ENCODE results near the gene GAN. TPM values are rescaled to one million over a fixed set of nuclear protein-coding genes. Genes with fewer than 3 reads are reported as not detected.
A peak's percentile ranks its signal among the peaks of the same experiment; 100 is the strongest.

The GAN gene, protein sequence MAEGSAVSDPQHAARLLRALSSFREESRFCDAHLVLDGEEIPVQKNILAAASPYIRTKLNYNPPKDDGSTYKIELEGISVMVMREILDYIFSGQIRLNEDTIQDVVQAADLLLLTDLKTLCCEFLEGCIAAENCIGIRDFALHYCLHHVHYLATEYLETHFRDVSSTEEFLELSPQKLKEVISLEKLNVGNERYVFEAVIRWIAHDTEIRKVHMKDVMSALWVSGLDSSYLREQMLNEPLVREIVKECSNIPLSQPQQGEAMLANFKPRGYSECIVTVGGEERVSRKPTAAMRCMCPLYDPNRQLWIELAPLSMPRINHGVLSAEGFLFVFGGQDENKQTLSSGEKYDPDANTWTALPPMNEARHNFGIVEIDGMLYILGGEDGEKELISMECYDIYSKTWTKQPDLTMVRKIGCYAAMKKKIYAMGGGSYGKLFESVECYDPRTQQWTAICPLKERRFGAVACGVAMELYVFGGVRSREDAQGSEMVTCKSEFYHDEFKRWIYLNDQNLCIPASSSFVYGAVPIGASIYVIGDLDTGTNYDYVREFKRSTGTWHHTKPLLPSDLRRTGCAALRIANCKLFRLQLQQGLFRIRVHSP
- 1 to 10 TPM; 1.3 to 2.8 (median 2.0) TPM for polyA plus RNA-seq

DNA sequence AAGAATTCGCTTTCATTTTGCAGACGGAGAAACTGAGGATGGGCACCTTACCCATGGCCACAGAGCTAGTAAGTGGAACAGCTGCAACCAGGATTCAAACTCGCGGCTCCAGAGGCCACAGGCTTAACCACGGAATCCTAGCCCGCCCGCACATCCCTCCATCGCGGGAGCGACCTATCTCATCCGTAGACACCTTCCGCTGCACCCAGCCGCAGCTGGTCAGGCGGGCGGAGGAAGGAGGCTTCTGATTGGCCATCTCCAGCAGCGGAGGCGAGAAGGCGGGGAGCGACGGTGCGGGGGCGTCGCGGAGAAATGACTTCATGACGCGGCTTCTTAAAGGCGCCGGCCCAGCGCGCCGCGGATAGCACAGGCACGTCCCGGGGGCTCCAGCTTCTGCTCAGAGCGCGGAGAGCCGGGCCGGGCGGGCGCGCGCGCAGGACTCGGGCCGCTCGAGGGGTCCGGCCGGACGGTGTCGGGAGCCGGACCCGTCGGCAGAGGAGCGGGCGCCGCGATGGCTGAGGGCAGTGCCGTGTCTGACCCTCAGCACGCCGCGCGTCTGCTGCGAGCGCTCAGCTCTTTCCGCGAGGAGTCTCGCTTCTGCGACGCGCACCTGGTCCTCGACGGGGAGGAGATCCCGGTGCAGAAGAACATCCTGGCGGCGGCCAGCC, at the start of gene GAN:
Gene GAN, plus strand, starts transcription at position 360 of the 668 bp plus-strand sequence. Its CDS starts 152 bp downstream, at position 512.
- H3K36me3 Mint-ChIP-seq, result no peaks in the 10 kb centered on the region
- H3K4me1 Mint-ChIP-seq, result peaks cover 41 to 72% of the 10 kb centered on the region in 2 donors
- peak within 1 kb of the TSS; percentile 97 to 99 (median 98) for H3K4me3 Mint-ChIP-seq
- peaks cover 4 to 18% (median 4%) of the 10 kb centered on the region in 3 donors for H3K27me3 Mint-ChIP-seq (ENCODE audit: low read depth in 3 of 3)
- H3K9me3 Mint-ChIP-seq, result no peaks in the 10 kb centered on the region
- DNase-seq, result peak; percentile 93 to 94 (median 94)
- peak within 1 kb of the TSS; percentile 92 to 97 (median 94) for H3K27ac Mint-ChIP-seq

DNA sequence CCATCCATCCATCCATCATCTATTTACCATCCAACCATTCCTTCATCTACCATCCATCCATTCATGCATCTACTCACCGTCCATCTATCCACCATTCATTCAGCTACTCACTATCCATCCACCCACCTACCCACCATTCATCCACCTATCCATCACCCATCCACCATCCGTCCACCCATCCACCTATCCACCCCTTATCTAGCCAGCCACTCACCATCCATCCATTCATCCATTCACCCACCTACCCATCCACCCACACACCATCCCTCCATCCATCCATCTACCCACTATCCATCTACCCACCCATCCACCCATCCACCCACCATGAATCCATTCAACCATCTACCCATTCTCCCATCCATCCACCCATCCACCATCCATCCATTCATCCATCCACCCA, 49.7 kb upstream of the GAN start:
- H3K36me3 Mint-ChIP-seq, result no peaks in the 10 kb centered on the region
- peaks cover 1 to 4% (median 2%) of the 10 kb centered on the region in 3 donors for H3K27me3 Mint-ChIP-seq (ENCODE audit: low read depth in 3 of 3)
- no peak overlapping the region for H3K4me3 Mint-ChIP-seq
- H3K4me1 Mint-ChIP-seq, result peaks cover 0 to 3% of the 10 kb centered on the region in 2 donors
- DNase-seq, result no peak
- no peak overlapping the region for H3K27ac Mint-ChIP-seq
- H3K9me3 Mint-ChIP-seq, result peaks cover 0 to 3% (median 0%) of the 10 kb centered on the region in 6 donors

DNA sequence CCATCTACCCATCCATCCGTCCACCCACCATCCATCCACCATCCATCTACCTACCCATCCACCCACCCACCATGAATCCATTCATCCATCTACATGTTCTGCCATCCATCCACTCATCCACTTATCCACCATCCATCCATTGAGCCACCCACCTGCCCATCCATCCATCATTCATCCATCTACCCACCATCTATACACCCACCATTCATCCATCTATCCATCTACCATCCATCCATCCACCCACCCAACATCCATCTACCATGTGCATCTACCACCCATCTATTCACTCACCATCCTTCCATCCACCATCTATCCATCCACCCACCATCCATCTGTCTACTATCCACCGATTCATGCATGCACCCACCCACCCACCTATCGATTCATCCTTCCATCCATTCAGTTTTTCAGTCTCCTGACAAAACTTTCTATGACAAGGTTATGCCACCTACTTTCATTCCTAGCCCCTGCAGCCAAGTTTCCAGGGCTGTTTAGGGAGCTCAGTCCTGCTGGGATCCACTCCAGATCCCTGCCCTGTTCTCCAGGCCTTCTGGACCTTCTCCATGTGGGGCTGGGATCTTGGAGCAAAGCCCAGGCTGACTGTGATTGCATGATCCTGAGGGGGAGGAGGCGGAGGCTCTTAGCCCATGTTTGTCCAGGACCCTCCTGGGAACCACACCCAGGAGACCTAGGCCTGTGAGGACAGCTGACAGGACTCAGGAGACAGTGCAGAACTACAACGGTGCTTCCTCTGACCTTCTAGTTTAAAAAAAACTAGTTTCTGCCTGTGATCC, 48.9 kb upstream of the GAN start:
- no peak for DNase-seq
- Mint-ChIP-seq H3K36me3 (no peaks in the 10 kb centered on the region), H3K4me3 (no peak overlapping the region), H3K27me3 (ENCODE audit: low read depth in 3 of 3) (peaks cover 0 to 6% (median 5%) of the 10 kb centered on the region in 3 donors), H3K9me3 (peaks cover 0 to 3% (median 0%) of the 10 kb centered on the region in 6 donors), H3K4me1 (peaks cover 0 to 1% of the 10 kb centered on the region in 2 donors), H3K27ac (peak overlapping the region in 1 of 6 donors; percentile 2)

DNA sequence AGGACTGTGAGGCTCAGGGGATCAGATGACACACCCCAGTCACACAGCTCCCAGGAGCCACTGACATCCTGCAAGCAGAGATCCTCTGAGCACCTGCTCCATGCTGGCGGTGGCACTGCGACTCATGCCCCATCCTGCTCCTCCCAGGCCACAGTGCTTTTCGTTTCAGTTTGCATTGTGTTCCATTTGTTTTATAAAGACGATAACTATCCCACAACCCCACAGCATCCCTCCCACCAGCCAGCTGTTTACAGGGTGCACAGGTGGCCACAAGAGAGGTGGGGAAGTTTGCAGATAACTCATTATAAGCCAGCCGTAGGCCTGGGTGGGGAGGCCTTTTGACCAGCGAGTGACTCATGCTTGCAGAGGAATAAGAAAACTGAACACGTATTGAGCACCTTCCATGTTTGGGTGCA, 48.1 kb upstream of the GAN start:
- no peak overlapping the region for H3K4me3 Mint-ChIP-seq
- H3K9me3 Mint-ChIP-seq, result peaks cover 0 to 3% (median 0%) of the 10 kb centered on the region in 6 donors
- H3K27me3 Mint-ChIP-seq (ENCODE audit: low read depth in 3 of 3), result peaks cover 0 to 7% (median 6%) of the 10 kb centered on the region in 3 donors
- DNase-seq, result no peak
- no peak overlapping the region for H3K27ac Mint-ChIP-seq
- no peaks in the 10 kb centered on the region for H3K4me1 Mint-ChIP-seq
- no peaks in the 10 kb centered on the region for H3K36me3 Mint-ChIP-seq

DNA sequence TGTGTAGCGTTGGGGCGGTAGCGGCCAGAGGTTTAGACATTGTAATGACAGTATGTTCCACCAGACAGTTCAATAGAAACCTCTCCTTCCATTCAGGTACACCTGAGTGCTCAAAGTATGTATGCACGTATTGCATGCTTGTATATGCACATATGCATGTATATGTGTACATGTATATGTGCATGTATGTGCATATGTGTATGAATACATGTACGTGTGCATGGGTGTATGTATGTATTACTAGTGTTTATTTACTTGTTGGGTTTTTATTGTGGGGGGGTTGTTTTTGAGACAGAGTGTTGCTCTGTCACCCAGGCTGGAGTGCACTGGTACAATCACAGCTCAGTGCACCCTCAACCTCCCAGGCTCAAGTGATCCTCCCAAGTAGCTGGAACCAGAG, 46.3 kb upstream of the GAN start:
- no peak for DNase-seq
- Mint-ChIP-seq H3K4me3 (no peak overlapping the region), H3K4me1 (no peaks in the 10 kb centered on the region), H3K27me3 (ENCODE audit: low read depth in 3 of 3) (peaks cover 0 to 7% (median 6%) of the 10 kb centered on the region in 3 donors), H3K9me3 (peaks cover 0 to 3% (median 0%) of the 10 kb centered on the region in 6 donors), H3K27ac (no peak overlapping the region), H3K36me3 (no peaks in the 10 kb centered on the region)

DNA sequence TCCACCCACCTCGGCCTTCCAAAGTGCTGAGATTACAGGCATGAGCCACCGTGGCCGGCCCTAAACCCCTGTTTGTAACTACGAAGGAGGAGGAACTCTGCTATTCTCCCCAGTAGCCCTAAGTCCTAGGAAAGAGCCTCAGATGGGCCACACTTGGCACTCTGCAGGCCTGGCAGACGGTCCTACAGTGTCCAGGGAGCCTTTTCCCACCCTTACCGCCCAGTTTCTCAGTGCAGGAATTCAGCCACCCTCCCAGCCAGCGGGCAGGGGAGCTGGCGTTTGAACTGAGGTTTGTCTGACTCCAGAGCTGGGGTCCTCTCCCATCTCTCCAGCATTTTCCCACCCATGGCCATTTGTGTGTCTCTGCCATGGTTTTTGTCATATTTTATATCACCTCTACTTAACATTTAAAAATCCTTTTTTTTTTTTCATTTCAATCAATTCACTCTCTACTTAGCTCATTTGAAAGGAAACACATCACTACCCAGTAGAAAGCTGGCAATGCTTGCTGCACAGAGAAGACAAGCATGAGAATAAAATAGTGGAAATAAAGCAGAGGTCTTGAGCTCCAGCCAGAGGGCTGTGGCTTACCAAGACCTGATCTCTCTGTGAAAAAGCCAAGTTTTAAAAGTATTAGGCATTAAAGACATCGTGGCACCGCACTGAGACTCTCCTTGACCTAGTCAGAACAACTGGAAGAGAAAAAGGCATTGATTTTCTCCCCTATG, 41.4 kb upstream of the GAN start:
- Mint-ChIP-seq H3K36me3 (no peaks in the 10 kb centered on the region), H3K4me3 (no peak overlapping the region), H3K27me3 (ENCODE audit: low read depth in 3 of 3) (peaks cover 0 to 12% (median 3%) of the 10 kb centered on the region in 3 donors), H3K27ac (no peak overlapping the region), H3K9me3 (no peaks in the 10 kb centered on the region), H3K4me1 (no peaks in the 10 kb centered on the region)
- DNase-seq, result no peak

DNA sequence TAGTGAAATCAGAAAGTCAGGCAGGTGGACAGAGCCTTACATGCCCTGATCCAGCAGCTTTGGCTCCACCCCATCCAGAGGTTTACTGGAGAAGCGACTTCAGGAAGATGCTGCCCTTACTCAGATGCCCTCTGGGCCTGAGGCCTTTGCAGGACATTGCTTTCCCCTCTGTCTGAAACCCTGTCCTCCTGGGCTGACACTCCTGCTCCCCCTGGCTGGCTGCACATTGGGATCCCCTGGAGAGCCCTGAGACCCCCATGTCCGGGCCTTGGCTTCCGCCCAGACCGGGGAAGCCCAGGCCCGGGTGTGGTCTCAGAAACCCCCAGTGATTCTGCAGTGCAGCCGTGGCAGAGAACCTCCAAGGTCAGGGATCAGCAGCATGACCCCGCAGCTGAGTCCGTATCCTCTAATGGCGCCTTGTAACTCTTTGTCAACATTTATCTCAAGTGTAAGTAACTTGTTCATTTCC, 39.7 kb upstream of the GAN start:
- DNase-seq, result no peak
- Mint-ChIP-seq H3K9me3 (no peaks in the 10 kb centered on the region), H3K36me3 (no peaks in the 10 kb centered on the region), H3K27me3 (ENCODE audit: low read depth in 3 of 3) (peaks cover 0 to 9% (median 2%) of the 10 kb centered on the region in 3 donors), H3K27ac (no peak overlapping the region), H3K4me3 (no peak overlapping the region), H3K4me1 (no peaks in the 10 kb centered on the region)

DNA sequence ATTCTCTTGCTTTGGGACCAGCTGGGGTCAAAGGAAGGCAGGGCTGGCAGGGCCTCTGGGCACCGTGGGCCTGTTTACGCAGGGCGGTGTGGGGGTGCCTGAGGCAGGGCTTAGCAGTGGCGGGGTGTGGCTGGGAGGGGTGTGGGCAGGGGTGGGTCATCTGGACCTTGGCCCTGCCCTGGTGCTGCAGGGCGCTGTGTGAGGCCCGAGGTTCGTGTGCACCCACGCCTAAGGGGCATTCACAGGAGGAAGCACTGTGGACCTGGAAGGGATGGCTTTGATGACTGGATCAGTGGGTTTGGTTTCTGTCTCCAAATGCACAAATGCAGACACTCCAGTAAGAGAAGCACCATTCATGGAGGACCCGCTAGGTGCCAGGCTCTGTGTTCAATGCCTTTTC, 39.0 kb upstream of the GAN start:
- DNase-seq, result no peak
- Mint-ChIP-seq H3K36me3 (no peaks in the 10 kb centered on the region), H3K27ac (no peak overlapping the region), H3K4me3 (no peak overlapping the region), H3K9me3 (no peaks in the 10 kb centered on the region), H3K27me3 (ENCODE audit: low read depth in 3 of 3) (peaks cover 0 to 8% (median 0%) of the 10 kb centered on the region in 3 donors), H3K4me1 (no peaks in the 10 kb centered on the region)

DNA sequence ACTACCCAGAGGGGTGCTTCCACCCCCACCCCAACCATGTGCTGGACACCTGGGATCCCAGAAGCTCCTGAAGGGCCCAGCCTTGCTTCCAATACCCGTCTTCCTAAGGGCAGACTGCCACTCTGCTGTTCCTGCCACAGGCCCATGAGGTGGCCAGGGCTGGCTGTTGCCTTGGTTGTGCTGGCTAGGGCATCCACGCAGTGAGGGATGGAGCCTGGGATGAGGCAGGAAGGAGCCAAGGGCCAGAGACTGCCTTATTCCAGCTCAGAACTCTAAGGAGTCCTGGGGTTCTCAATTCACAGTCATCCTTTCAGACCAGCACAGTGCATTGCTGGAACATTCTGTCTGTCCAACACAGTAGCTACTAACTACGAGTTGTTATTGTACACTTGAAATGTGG, 38.4 kb upstream of the GAN start:
- H3K36me3 Mint-ChIP-seq, result no peaks in the 10 kb centered on the region
- no peak for DNase-seq
- no peaks in the 10 kb centered on the region for H3K9me3 Mint-ChIP-seq
- H3K27ac Mint-ChIP-seq, result no peak overlapping the region
- H3K27me3 Mint-ChIP-seq (ENCODE audit: low read depth in 3 of 3), result peaks cover 0 to 8% (median 0%) of the 10 kb centered on the region in 3 donors
- H3K4me3 Mint-ChIP-seq, result no peak overlapping the region
- H3K4me1 Mint-ChIP-seq, result no peaks in the 10 kb centered on the region

DNA sequence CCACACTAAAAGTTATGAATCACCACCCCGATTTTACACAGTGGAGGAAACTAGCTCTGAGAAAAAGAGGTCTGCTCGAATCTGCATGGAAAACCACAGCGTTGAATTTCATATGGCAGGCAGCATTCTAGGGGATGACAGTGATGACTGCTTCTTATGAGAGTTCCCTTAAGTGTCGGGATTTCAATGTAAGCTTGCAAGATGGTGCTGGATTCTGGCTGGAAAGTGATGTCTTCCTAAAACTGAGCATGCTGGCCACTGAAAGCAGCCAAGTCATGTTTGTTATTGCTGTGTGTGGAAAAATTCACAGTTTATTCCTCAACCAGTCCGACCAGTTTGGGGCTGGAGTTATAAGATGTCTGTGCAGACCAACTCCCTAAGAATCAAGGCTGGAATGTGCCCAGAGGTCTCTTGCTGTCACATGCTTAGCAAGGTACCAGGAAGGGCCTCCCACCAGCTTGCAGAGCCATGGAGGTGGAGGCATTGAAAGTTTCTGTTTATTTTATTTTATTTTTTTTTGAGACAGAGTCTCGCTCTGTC, 37.2 kb upstream of the GAN start:
- H3K4me1 Mint-ChIP-seq, result no peaks in the 10 kb centered on the region
- peaks cover 0 to 6% (median 2%) of the 10 kb centered on the region in 3 donors for H3K27me3 Mint-ChIP-seq (ENCODE audit: low read depth in 3 of 3)
- no peaks in the 10 kb centered on the region for H3K9me3 Mint-ChIP-seq
- no peaks in the 10 kb centered on the region for H3K36me3 Mint-ChIP-seq
- DNase-seq, result no peak
- no peak overlapping the region for H3K27ac Mint-ChIP-seq
- H3K4me3 Mint-ChIP-seq, result no peak overlapping the region

DNA sequence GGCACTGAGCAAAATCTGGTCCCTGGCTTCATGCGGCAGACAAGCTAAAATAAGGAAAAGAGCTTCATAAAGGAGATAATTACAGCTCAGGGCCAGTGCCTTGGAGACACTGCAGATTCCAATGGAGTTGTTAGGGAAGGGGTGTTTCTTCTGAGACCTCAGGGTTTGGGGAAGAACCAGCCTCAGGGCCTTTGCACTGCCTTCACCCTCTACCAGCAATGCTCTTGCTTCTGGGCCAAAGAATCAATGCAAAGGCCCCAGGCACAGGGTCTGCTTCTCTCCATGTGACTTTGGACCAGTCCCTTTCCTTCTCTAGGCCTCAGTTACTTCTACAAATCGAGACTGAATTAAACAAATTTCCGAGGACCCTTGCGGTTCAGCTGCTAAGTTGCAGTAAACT, 36.2 kb upstream of the GAN start:
- DNase-seq, result no peak
- H3K4me3 Mint-ChIP-seq, result no peak overlapping the region
- H3K9me3 Mint-ChIP-seq, result no peaks in the 10 kb centered on the region
- no peak overlapping the region for H3K27ac Mint-ChIP-seq
- peaks cover 0 to 6% (median 2%) of the 10 kb centered on the region in 3 donors for H3K27me3 Mint-ChIP-seq (ENCODE audit: low read depth in 3 of 3)
- no peaks in the 10 kb centered on the region for H3K36me3 Mint-ChIP-seq
- H3K4me1 Mint-ChIP-seq, result no peaks in the 10 kb centered on the region

DNA sequence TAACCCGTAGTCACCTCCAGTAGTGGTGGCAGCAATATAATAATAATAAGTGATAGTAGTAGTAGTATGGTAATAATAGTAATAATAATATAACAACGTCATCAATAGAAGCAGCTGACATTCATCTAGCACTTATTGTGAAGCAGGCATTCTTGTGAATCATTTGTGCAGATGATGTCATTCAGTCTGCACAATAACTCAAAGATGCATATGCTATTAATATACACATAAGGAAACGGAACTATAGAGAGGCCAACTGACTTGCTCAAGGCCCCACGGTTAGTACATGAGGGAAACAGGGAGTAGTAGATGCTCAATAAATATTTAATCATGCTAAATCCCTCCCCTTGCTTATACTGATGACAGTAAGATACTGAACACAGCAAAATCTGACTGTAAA, 35.4 kb upstream of the GAN start:
- no peaks in the 10 kb centered on the region for H3K36me3 Mint-ChIP-seq
- no peak overlapping the region for H3K27ac Mint-ChIP-seq
- DNase-seq, result no peak
- H3K4me3 Mint-ChIP-seq, result no peak overlapping the region
- H3K9me3 Mint-ChIP-seq, result no peaks in the 10 kb centered on the region
- no peaks in the 10 kb centered on the region for H3K4me1 Mint-ChIP-seq
- peaks cover 0 to 6% (median 2%) of the 10 kb centered on the region in 3 donors for H3K27me3 Mint-ChIP-seq (ENCODE audit: low read depth in 3 of 3)

DNA sequence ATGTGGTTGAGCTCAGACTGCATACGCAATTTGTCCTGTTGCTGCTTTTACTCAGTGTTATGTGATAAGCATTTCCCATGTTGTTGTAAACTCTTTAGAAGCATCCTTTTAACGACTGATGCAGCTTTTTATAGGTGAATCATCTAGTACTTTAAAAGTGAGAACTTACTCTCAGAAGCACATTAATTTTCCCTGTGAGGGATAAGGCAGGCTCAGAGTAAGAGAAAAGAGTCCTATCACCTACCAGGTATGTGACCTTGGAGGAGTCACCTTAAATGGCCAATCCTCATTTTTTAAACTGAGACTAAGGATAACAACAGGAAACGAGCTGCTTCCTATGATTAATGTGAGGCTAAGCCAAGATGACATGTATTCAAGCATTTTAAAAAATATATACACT, 34.4 kb upstream of the GAN start:
- peaks cover 0 to 6% (median 2%) of the 10 kb centered on the region in 3 donors for H3K27me3 Mint-ChIP-seq (ENCODE audit: low read depth in 3 of 3)
- no peaks in the 10 kb centered on the region for H3K36me3 Mint-ChIP-seq
- no peak for DNase-seq
- H3K9me3 Mint-ChIP-seq, result no peaks in the 10 kb centered on the region
- H3K4me3 Mint-ChIP-seq, result no peak overlapping the region
- no peak overlapping the region for H3K27ac Mint-ChIP-seq
- H3K4me1 Mint-ChIP-seq, result no peaks in the 10 kb centered on the region

Measured in immature natural killer cell (primary cell).